GM18526 (cell line): ENCODE measurements around the gene SPOCK1.

Source experiments
- POLR2A ChIP-seq: IDR thresholded peaks from 3 replicates; pipeline ENCODE4 v1.6.1; 2011; ENCODE audit not compliant: insufficient read length; ENCODE audit errors: extremely low read depth

SPOCK1 gene

GRCh38 chr5:137071931-137072330 lies 427.2 kb downstream of the SPOCK1 start:
- TF ChIP-seq POLR2A, result no peak

GRCh38 chr5:137071526-137071925 lies 427.6 kb downstream of the SPOCK1 start:
- TF ChIP-seq POLR2A, result no peak

GRCh38 chr5:137070521-137070920 lies 428.6 kb downstream of the SPOCK1 start:
- no peak for TF ChIP-seq POLR2A

GRCh38 chr5:137069358-137069757 lies 429.8 kb downstream of the SPOCK1 start:
- TF ChIP-seq POLR2A, result no peak

- TF ChIP-seq POLR2A, result no peak
These were observed 437.7 kb downstream of the SPOCK1 start for GRCh38 chr5:137061382-137061781.

- TF ChIP-seq POLR2A, result no peak
These were observed 441.0 kb downstream of the SPOCK1 start for GRCh38 chr5:137058089-137058488.

- TF ChIP-seq POLR2A, result no peak
These were observed 442.4 kb downstream of the SPOCK1 start for GRCh38 chr5:137056676-137057075.

- TF ChIP-seq POLR2A, result no peak
These were observed 443.8 kb downstream of the SPOCK1 start for GRCh38 chr5:137055271-137055872.

- TF ChIP-seq POLR2A, result no peak
These were observed 444.3 kb downstream of the SPOCK1 start for GRCh38 chr5:137054792-137055191.

- TF ChIP-seq POLR2A, result no peak
These were observed 444.8 kb downstream of the SPOCK1 start for GRCh38 chr5:137054335-137054734.

- no peak for TF ChIP-seq POLR2A
These were observed 448.0 kb downstream of the SPOCK1 start for GRCh38 chr5:137051161-137051560.

GRCh38 chr5:137040641-137041340 lies 458.3 kb downstream of the SPOCK1 start:
- TF ChIP-seq POLR2A, result no peak

GRCh38 chr5:137040024-137040423 lies 459.1 kb downstream of the SPOCK1 start:
- no peak for TF ChIP-seq POLR2A

GRCh38 chr5:137037848-137038247 lies 461.3 kb downstream of the SPOCK1 start:
- TF ChIP-seq POLR2A, result no peak

- no peak for TF ChIP-seq POLR2A
These were observed 462.5 kb downstream of the SPOCK1 start for GRCh38 chr5:137036640-137037039.

- TF ChIP-seq POLR2A, result no peak
These were observed 463.6 kb downstream of the SPOCK1 start for GRCh38 chr5:137035480-137035878.
